K562 treated with DMSO at 1 percent for 48 hours (cell line): ENCODE results near the gene DEPP1. TPM values are rescaled to one million over a fixed set of nuclear protein-coding genes. Genes with fewer than 3 reads are reported as not detected.

ENCODE experiments used
- total RNA-seq: library from RNA; unstranded; fragments of 300-600 nt; gene quantifications from 2 replicates; pipeline ENCODE4 v1.2.3, GENCODE V29; 2022; ENCODE audit warnings: low replicate concordance; ENCODE audit errors: extremely low read depth

Gene DEPP1, protein sequence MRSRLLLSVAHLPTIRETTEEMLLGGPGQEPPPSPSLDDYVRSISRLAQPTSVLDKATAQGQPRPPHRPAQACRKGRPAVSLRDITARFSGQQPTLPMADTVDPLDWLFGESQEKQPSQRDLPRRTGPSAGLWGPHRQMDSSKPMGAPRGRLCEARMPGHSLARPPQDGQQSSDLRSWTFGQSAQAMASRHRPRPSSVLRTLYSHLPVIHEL
- not detected in 2 replicates for total RNA-seq

DNA sequence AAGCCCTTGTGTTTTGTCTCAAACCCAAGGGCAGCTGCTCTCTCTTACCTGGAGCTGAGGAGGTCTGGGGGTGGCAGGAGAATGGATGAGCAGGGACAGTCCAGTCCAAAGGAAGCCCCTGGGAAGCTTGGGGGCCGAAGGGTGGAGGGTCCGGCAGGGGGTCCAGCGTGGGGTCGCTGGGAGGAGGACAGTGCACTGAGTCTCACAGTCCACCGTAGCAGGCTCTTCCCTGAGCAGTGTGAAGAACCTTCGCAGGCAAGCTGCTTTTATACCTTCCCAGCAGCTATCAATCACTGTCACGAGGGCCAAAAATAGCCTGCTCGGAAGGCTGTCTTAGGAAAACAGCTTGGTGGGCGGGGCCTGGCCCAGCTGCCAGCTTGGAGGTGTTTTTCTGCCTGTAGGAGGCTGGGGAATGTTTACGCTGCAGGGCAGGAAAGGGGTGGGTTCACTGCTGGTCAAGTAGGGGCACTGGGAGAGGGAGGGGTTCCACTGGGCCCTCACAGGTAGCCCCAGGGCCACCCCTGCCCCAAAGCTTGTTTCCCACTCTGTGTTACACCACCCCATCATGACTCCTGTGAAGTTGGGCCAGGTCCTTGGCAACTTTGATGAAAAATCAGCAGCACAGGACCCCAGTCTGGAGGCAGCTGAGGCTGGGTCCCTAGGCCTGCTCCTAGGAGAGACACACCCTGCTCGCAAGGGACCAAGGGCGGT, at the start of gene DEPP1:
Gene DEPP1, minus strand, starts transcription at position 240 of the 711 bp plus-strand sequence. CDS start 779 bp downstream, outside the sequence.

DNA sequence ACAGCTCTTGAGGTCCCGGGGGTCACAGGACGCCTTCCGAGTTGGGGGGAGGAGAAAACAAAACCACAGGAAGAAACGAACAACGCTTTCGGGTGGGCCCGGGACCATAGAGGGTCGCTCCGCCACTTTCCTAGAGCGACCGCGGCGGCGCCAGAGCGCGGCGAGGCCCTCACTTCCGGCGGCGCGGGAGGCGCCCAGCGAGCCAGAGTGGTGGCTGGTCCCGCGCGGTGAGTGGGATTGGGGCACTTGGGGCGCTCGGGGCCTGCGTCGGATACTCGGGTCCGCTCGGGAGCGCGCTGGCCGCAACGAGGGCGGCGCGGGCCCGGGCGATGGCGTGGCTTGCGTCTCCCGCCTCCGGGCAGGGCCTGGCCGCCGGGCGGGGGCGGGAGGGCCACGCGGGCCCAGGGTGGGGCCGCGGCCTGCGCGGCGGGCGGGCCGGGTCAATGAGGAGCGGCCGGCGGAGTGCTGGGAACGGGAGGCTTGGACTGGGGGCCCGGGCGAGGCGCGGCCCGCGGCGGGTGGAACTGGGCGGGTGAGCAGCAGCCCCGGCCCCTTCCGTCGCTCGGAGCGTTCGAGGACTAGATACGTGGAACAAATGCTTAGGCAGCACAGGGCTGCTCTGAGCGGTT, 22.3 kb upstream of the DEPP1 start, which contains the start of gene ZNF22:
Gene ZNF22, plus strand, starts transcription at position 172 of the 629 bp plus-strand sequence. CDS start 2,446 bp downstream, outside the sequence.

DNA sequence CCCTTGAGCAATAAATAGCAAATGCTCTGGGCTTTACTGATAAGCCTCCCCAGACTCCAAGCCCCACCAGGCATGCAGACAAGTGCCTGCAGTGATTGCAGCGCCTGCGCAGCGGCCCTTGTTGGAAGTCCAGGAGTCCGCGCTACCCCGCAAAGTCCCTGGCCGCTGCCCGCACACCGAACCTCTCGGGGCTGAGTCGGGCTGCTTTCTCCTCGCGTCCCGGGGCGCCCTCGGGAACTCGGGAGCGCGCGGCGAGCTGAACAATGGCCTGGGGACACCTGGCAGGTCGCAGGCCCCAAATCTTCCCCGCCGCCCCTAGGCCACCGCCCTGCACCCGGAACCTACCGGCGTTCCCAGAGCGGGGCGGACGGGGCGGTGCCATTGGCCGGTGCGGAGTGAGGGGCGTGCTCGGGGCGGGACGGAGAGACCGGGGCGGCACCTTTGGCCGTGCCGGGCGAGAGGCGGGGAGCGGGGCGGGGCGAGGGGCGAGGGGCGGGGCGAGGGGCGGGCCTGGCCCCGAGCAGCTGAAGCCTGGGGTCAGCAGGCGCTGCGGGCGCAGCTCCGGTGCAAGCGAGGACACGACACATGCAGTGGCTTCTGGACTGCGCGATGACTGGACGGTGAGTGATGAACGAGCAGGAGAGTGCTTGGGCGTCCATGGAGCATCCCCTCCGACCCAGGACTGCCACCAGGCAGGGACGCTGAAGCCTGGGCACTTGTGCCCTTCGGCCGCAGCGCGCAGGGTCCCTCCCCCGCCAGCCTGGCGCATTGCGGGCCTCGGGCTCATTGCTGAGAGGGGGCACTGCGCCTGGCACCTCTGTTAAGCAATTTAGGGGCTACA, 19.1 kb downstream of the DEPP1 start, which contains the start of gene RASSF4:
Gene RASSF4, plus strand, starts transcription at position 556 of the 841 bp plus-strand sequence. CDS start 10,401 bp downstream, outside the sequence.

Other genes with a start within 250 kb of the DEPP1 start
- gene TMEM72, start 67.5 kb downstream of the DEPP1 start, total RNA-seq: not detected in 2 replicates
- gene RASSF4, start 19.0 kb downstream of the DEPP1 start, total RNA-seq: not detected in 2 replicates
- not detected in 2 replicates for gene ZNF22, start 22.1 kb upstream of the DEPP1 start, total RNA-seq